Measurements from ENCODE around the gene FABP7.
"Not testable (repeated sequence)": the region's sequence is repeated elsewhere in the genome, so short reads cannot be mapped to it uniquely, and the experiment has no call there.

Gene FABP7

DNA sequence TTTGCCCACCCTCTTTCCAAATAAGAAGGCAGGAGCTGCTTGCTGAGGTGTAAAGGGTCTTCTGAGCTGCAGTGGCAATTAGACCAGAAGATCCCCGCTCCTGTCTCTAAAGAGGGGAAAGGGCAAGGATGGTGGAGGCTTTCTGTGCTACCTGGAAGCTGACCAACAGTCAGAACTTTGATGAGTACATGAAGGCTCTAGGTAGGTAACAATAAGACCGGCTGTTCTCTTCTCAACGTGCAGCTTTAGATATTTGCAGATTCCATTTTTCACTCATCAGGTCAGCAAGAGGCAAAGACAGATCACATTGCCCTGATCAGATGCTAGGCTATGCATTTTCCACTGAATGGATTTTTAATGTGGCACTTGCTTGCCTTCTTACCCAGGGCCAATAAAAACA is at the start of gene FABP7:
Gene FABP7, plus strand, starts transcription at position 50 of the 400 bp plus-strand sequence. Its CDS starts 79 bp downstream, at position 129.
- H3K36me3 Mint-ChIP-seq (ENCODE audit: low read depth): no peaks in the 10 kb centered on the region
- H3K27me3 Mint-ChIP-seq: peaks cover 20% of the 10 kb centered on the region
- H3K27ac Mint-ChIP-seq: no peak within 1 kb of the TSS
- H3K4me3 Mint-ChIP-seq: no peak within 1 kb of the TSS
- H3K9me3 Mint-ChIP-seq: peaks cover 5% of the 10 kb centered on the region
- H3K4me1 Mint-ChIP-seq (ENCODE audit: low read depth): no peaks in the 10 kb centered on the region

DNA sequence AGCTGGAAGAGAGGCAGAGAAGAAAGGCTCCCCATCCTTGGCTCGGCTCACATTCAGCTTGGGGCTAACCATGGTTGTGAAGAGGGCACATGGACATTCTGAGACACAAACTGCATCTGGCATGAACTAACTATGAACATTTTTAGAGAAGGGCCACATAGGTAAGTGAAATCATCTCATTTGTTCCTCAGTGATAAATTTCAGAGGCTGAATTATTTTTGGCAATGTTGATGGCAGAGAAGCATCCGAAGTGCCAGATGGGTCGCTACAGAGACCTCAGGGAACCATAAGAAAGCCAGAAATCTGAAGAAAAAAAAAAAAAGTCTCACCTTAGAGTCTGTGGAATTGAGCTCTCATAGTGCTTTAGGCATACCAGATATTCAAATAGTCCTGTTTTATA is 49.2 kb upstream of the FABP7 start:
- Mint-ChIP-seq H3K9me3 (no peaks in the 10 kb centered on the region), H3K4me1 (ENCODE audit: low read depth) (no peaks in the 10 kb centered on the region), H3K4me3 (no peak overlapping the region), H3K27me3 (peaks cover 14% of the 10 kb centered on the region), H3K36me3 (ENCODE audit: low read depth) (no peaks in the 10 kb centered on the region), H3K27ac (no peak overlapping the region)

DNA sequence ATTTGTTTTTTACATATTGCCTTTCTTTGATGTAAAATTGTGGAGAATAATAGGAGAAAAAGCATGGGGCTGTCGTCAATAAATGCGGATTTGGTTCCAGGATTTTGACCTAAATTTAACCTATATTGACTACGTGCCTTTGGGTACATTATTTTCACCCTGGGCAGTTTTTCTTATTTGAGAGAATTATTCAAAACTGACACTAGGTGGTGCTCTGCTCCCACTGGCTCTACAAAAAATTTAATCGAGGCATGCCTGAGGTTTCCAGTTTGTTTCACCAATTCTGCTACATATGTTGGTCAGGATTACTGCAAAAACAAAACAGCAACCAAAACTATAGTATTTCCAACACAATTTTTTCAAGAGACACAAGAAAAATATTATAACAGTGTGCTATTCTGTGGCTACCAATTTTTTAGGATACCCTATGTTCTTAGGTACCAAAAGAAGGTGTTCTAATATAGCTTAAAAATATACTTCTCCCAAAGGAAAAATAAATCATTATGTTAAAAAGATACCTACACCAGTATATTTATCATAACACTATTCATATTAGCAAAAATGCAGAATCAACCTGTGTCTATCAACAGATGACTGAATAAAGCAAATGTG is 48.6 kb upstream of the FABP7 start:
- Mint-ChIP-seq H3K4me3 (no peak overlapping the region), H3K36me3 (ENCODE audit: low read depth) (no peaks in the 10 kb centered on the region), H3K27ac (no peak overlapping the region), H3K27me3 (peaks cover 13% of the 10 kb centered on the region), H3K9me3 (no peaks in the 10 kb centered on the region), H3K4me1 (ENCODE audit: low read depth) (no peaks in the 10 kb centered on the region)

DNA sequence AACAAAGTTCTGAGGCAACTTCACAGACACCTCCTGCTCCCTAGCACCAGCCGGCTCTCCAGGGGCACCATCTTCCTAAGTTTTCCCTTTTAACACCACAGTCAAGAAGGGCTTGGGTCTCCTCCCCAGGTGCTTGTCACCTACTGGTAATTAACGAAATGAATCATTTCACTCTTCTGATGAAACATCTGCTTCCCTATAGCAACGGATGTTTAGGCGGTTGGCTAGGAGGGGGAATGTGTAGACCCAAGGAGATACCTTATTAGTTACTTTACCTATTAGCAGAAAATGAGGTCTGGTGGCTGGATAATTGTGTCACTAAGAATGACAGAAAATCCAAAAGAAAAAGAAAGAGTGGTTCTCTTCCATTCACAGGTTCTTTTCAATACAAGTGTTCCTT is 46.3 kb upstream of the FABP7 start:
- no peaks in the 10 kb centered on the region for H3K4me1 Mint-ChIP-seq (ENCODE audit: low read depth)
- peaks cover 6% of the 10 kb centered on the region for H3K27me3 Mint-ChIP-seq
- no peak overlapping the region for H3K27ac Mint-ChIP-seq
- H3K36me3 Mint-ChIP-seq (ENCODE audit: low read depth): no peaks in the 10 kb centered on the region
- H3K9me3 Mint-ChIP-seq: no peaks in the 10 kb centered on the region
- H3K4me3 Mint-ChIP-seq: no peak overlapping the region

DNA sequence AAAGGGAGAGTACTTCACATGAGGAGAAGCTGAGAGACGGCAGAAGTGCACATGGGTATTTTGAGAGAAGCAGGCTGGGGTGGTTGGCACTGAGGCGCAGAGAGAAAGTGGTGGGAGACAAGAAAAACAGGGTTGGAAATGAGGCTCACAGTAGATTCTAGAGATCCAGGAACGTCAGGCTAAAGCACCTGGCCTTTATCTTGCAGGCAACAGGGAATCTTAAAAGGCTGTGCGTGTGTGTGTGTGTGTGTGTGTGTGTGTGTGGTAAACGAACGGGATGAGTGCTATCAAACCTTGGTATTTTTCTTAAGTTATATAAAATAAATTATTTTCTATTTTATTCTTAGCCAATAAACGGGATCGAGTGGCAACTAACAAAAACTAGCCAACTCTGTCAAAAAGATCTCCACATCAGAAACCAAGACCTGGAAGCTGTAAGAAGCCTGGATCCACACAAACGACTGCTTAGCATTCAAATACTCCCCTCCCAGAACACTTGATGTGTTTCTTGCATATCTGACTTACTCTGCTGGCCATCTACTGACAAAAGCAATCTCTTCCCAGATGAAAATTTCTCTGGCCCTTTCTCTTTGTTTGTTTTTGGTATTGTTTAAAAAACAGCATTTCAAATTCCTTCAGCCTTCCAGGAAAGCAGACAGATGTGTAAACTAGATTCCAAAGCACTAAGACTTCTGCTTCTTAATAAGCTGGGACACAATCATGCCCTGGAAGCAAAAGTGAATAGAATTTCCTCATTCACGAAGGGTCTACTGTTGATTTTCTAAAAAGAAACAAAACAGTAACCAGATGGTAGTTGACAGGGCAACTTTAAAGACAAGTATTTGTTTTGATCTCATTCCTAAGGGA is 44.8 kb upstream of the FABP7 start:
- Mint-ChIP-seq H3K4me3 (no peak overlapping the region), H3K27ac (no peak overlapping the region), H3K4me1 (ENCODE audit: low read depth) (no peaks in the 10 kb centered on the region), H3K36me3 (ENCODE audit: low read depth) (no peaks in the 10 kb centered on the region), H3K9me3 (no peaks in the 10 kb centered on the region), H3K27me3 (peaks cover 6% of the 10 kb centered on the region)

DNA sequence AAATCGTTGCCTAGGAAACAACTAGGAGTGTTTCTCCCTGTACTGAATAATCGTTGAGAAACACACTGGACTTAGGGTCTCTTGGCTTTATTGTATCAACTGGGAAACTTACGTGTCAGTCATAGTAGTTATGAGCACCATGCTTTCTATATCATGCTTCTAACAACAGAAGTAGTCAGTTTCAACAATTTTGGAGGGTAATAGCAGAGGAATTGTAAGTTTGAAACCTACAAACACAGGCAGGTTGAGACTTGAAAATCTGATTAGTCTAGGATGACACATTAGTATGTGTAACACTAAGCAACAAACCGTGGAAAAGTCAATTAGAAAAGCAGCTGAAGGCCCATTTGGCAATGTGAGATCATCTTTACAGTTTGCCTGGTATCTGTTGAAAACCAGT is 43.9 kb upstream of the FABP7 start:
- Mint-ChIP-seq H3K4me3 (no peak overlapping the region), H3K9me3 (no peaks in the 10 kb centered on the region), H3K27me3 (peaks cover 6% of the 10 kb centered on the region), H3K27ac (no peak overlapping the region), H3K36me3 (ENCODE audit: low read depth) (no peaks in the 10 kb centered on the region), H3K4me1 (ENCODE audit: low read depth) (no peaks in the 10 kb centered on the region)

DNA sequence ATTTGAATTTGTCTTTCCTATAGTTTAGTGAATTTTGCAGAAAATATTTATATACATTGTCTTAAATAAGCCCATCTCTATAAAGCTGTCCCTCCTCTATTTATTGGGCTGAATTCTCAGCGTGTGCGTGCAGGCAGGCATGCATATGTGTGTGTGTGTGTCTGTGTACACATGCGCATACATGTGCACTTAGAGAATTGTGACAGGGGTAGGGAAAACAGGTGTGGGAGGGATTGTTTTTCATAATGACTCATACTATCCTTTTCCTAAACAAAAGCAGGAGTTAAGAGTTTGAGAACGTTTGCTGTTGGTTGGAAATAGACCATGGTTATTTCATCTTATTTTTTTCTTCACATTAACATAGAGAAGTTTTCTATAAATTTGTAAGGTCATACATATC is 43.4 kb upstream of the FABP7 start:
- H3K36me3 Mint-ChIP-seq (ENCODE audit: low read depth): no peaks in the 10 kb centered on the region
- H3K9me3 Mint-ChIP-seq: no peaks in the 10 kb centered on the region
- H3K4me1 Mint-ChIP-seq (ENCODE audit: low read depth): no peaks in the 10 kb centered on the region
- peaks cover 6% of the 10 kb centered on the region for H3K27me3 Mint-ChIP-seq
- H3K4me3 Mint-ChIP-seq: no peak overlapping the region
- no peak overlapping the region for H3K27ac Mint-ChIP-seq

DNA sequence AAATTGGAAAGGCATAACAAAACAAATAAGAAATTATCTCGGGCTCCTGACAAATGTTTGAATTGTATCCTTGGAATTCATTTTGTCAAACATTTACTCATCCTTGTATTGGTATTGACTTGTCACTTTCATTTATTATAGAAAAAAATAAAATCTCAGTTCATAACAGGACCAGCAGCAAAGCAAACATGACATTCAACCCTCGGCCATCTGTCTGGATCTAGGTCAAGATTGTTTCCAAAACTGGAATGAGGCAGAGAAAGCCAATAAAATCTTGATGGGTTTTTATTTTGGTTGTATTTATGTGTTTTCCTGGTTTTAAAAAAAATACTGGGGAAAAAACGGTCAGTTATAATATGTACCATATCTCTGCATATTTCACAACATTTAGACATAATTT is 42.9 kb upstream of the FABP7 start:
- H3K9me3 Mint-ChIP-seq: no peaks in the 10 kb centered on the region
- H3K4me3 Mint-ChIP-seq: no peak overlapping the region
- H3K36me3 Mint-ChIP-seq (ENCODE audit: low read depth): no peaks in the 10 kb centered on the region
- H3K27me3 Mint-ChIP-seq: peaks cover 6% of the 10 kb centered on the region
- no peaks in the 10 kb centered on the region for H3K4me1 Mint-ChIP-seq (ENCODE audit: low read depth)
- H3K27ac Mint-ChIP-seq: no peak overlapping the region

DNA sequence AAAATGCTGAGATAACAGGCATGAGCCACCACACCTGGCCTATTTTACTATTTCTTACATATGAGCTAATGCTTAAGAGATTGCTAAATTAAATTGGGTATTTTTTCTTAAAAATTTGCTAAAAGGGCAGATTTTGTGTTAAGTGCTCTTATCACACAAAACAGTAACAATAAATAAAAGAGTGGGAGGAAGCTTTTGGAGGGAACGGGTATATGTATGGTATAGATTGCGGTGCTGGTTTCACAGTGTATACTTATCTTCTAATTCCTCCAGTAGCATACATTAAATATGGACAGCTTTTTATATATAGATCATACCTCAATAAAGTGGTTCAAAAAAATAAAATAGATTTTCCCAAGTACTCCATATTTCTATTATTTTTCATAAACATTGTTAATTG is 39.4 kb upstream of the FABP7 start:
- Mint-ChIP-seq H3K4me1 (ENCODE audit: low read depth) (no peaks in the 10 kb centered on the region), H3K27me3 (peaks cover 5% of the 10 kb centered on the region), H3K27ac (no peak overlapping the region)

DNA sequence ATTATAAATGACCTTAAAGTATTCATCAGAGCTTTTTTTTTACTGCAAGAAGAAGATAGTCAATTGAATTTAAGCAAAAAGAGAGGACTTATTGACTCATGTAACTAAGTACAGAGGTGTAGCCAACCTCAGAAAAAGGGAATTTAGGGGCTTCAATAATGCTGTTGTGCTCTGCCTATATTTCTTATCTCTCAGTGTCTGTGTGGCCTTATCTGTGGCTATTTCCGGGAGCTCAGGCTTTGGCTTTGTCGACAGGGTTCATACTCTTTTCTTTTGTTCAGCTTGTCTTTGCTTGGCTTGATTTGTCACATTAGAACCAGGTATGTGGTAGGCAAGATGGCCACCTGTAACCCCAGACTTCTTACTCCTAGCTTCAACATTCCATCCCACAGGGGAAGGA is 38.6 kb upstream of the FABP7 start:
- no peak overlapping the region for H3K27ac Mint-ChIP-seq
- no peaks in the 10 kb centered on the region for H3K4me1 Mint-ChIP-seq (ENCODE audit: low read depth)
- no peaks in the 10 kb centered on the region for H3K36me3 Mint-ChIP-seq (ENCODE audit: low read depth)
- no peak overlapping the region for H3K4me3 Mint-ChIP-seq
- no peaks in the 10 kb centered on the region for H3K9me3 Mint-ChIP-seq
- peaks cover 5% of the 10 kb centered on the region for H3K27me3 Mint-ChIP-seq

More for the DNA sequence above, 39.4 kb upstream of the FABP7 start:
- Mint-ChIP-seq H3K36me3 (ENCODE audit: low read depth) (no peaks in the 10 kb centered on the region), H3K4me3 (no peak overlapping the region), H3K9me3 (no peaks in the 10 kb centered on the region)

DNA sequence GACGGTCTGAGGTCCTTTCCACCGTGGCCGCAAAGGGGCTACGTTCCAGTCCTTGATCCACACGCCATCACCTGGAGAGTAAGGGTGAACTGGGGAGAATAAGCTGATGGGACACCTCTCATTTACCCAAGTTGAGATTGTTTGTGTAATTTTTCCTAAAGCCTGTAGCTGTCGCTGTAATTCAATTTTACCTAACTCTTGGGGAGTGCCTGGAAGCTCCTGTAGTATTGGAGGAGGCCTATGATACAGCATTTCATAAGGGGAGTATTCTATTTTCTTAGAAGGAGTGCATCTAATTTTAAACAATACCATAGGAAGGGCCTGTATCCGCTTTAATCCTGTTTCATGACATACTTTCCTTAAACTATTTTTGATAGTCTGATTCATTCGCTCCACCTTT is 35.3 kb upstream of the FABP7 start:
- not testable (repeated sequence) for H3K27me3 Mint-ChIP-seq; H3K4me1 Mint-ChIP-seq (ENCODE audit: low read depth); H3K4me3 Mint-ChIP-seq

DNA sequence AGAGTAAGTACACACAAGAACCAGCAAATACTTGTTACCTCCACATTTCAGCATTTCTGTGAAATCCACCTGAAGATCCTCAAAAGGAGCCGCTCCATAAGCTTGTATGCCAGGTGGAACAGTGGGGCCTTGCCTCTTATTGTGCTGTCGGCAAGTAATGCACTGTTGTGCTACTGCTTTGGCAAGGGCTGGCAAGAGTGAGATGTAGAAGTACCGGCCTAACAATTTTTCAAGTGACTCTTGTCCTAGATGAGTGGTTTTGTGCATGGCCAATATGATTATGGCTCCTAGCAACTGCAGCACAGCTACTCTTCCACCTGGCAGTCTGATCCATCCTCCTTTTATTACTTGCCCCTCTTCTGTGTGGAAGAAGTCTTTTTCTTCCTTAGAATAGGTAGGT is 34.7 kb upstream of the FABP7 start:
- H3K4me1 Mint-ChIP-seq (ENCODE audit: low read depth); H3K27ac Mint-ChIP-seq; H3K4me3 Mint-ChIP-seq; H3K36me3 Mint-ChIP-seq (ENCODE audit: low read depth); H3K9me3 Mint-ChIP-seq; H3K27me3 Mint-ChIP-seq: not testable (repeated sequence)

More for the DNA sequence above, 35.3 kb upstream of the FABP7 start:
- H3K36me3 Mint-ChIP-seq (ENCODE audit: low read depth); H3K9me3 Mint-ChIP-seq; H3K27ac Mint-ChIP-seq: not testable (repeated sequence)

DNA sequence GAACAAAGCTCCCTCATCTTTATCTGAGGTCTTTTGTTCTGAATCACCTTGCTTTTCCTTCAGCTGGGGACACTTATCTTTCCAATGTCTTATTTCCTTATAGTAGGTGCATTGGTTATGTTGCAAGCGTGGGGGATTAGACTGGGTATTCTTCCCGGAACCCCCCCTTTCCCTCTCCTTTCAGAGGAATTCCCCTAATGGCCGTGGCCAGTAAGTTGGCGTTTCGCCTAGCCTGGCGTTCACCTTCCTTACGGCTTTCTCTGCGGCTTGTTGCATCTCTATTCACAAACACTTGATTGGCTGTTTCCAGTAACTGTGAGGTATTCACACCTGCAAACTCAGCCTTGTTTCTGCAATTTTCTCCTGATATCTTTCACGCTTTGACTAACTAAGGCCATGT is 32.8 kb upstream of the FABP7 start:
- Mint-ChIP-seq H3K27ac (no peak overlapping the region), H3K27me3 (peaks cover 5% of the 10 kb centered on the region), H3K9me3 (no peaks in the 10 kb centered on the region), H3K36me3 (ENCODE audit: low read depth) (no peaks in the 10 kb centered on the region), H3K4me1 (ENCODE audit: low read depth) (peaks cover 16% of the 10 kb centered on the region), H3K4me3 (no peak overlapping the region)

DNA sequence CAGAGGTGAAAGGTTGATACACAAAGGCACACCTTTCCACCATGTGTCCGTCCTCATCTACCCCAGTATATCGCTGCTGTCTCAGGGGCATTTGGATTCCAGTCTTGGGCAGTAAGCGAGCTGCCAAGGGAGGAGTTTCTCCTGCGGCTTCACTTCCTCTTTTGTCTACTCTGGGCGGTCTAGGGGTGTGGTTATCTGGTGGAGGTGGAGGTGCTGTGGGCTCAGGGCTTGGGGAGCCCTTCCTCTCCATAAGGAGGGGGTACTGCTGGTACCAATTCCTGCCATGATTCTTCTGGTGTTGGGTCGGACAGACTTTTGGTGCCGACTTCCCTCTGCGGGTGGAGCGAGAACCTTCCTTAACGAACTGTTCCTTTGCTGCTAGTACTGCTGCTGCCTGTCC is 31.9 kb upstream of the FABP7 start:
- peaks cover 5% of the 10 kb centered on the region for H3K27me3 Mint-ChIP-seq
- peaks cover 25% of the 10 kb centered on the region for H3K4me1 Mint-ChIP-seq (ENCODE audit: low read depth)
- no peaks in the 10 kb centered on the region for H3K9me3 Mint-ChIP-seq
- no peak overlapping the region for H3K4me3 Mint-ChIP-seq
- no peak overlapping the region for H3K27ac Mint-ChIP-seq
- no peaks in the 10 kb centered on the region for H3K36me3 Mint-ChIP-seq (ENCODE audit: low read depth)

DNA sequence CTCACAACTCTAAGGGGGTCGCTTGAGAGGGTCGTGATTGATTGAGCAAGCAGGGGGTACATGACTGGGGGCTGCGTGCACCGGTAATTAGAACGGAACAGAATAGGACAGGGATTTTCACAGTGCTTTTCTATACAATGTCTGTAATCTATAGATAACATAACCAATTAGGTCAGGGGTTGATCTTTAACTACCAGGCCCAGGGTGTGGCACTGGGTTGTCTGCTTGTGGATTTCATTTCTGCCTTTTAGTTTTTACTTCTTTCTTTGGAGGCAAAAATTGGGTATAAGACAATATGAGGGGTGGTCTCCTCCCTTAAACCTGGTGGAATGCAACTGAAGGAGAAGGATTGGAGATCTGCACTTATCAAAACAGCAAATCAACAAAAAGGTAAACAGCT is 30.6 kb upstream of the FABP7 start:
- H3K9me3 Mint-ChIP-seq; H3K27ac Mint-ChIP-seq; H3K27me3 Mint-ChIP-seq; H3K4me3 Mint-ChIP-seq; H3K36me3 Mint-ChIP-seq (ENCODE audit: low read depth): not testable (repeated sequence)
- H3K4me1 Mint-ChIP-seq (ENCODE audit: low read depth): peaks cover 34% of the 10 kb centered on the region
